Hindlimb muscle (tissue), 1 donor: ENCODE measurements around the gene SYNPR. TPM values are rescaled to one million over a fixed set of nuclear protein-coding genes. Genes with fewer than 3 reads are reported as not detected.
"Not testable (repeated sequence)": the region's sequence is repeated elsewhere in the genome, so short reads cannot be mapped to it uniquely, and the experiment has no call there.

Source experiments
- DNase-seq: peaks from one replicate; pipeline ENCODE4 v3.0.0-alpha.2; 2013
- polyA plus RNA-seq: library from polyadenylated mRNA; unstranded; fragments of 120-200 nt; gene quantifications from one replicate; pipeline ENCODE4 v1.2.1, GENCODE V29; 2013; ENCODE audit not compliant: insufficient read length

Gene SYNPR
- polyA plus RNA-seq, 1 donor: not detected

DNA sequence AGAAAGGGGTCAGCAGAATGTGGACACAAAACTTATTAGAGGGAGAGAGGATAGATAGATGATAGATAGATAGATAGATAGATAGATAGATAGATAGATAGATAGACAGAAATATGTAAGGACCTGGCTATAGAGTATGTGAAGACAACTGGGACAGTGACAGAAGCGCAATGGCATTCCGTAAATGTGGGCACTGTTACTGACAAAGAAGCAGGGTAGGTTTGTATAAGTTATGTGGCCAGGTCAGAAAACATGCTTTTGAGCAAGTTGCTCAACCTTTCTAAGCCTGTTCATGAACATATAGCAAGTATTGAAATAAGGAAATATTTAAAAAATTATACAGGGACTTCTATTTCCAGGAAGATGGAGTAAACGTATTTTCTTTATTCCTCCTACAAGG is 357.1 kb downstream of the SYNPR start:
- DNase-seq: no peak

DNA sequence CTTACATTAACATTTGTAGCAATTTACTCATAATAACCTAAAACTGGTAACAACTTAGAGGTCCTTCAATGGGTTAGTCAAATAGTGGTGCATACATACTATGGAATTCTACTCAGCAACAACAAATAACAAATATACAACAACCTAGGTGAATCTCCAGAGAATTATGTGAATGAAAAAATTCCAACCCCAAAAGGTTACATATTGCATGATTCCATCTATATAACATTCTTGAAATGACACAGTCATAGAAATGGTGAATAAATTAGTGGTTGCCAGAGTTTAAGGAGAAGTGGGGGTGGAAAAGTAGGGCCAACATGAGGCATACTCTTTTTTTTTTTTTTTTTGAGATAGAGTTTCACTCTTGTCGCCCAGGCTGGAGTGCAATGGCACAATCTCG is 361.7 kb downstream of the SYNPR start:
- DNase-seq: no peak

DNA sequence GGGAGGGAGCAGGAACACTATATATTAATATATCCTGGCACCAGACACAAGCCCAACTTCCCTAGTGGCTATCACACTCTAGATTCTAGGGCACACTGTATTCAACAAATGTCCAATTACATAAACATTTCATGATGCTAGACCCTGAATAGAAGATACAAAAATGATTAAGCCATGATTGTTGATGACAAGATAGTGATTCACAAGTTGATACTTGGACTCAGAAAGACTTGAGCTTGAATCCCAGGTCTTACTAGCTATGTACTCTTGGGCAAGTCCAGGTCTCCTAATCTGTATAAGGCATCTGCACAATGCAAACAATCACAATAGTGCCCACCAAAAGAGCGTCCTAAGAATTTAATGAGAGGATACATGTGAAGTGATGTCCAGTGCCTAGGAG is 364.4 kb downstream of the SYNPR start:
- DNase-seq: no peak

DNA sequence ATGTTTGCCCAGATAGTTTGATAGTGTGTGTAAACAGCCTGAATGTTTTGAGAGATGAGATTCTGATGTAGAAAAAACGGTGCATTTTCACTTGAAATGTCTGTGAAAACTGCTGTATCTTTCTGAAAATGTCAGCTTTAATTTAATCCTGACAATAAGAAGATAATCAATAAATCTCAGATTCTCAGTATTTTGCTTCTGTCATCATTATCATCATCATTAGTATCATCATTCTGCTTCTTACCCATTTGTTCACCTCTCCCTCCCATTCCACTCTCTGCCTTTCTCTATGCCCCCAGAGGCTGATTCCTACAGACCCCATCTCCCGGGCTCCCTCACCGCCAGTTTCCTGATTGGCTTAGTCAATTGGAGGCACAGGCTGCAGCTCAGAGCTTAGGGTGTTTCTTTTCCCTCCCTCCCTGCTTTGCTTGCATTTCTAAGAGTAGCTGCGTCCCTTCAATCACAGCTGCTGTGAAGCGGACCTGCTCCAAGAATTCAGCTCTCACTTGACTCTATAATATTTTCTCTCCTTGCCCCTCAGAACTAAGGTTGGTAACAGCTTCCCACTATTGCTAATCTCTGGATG is 366.2 kb downstream of the SYNPR start:
- no peak for DNase-seq

DNA sequence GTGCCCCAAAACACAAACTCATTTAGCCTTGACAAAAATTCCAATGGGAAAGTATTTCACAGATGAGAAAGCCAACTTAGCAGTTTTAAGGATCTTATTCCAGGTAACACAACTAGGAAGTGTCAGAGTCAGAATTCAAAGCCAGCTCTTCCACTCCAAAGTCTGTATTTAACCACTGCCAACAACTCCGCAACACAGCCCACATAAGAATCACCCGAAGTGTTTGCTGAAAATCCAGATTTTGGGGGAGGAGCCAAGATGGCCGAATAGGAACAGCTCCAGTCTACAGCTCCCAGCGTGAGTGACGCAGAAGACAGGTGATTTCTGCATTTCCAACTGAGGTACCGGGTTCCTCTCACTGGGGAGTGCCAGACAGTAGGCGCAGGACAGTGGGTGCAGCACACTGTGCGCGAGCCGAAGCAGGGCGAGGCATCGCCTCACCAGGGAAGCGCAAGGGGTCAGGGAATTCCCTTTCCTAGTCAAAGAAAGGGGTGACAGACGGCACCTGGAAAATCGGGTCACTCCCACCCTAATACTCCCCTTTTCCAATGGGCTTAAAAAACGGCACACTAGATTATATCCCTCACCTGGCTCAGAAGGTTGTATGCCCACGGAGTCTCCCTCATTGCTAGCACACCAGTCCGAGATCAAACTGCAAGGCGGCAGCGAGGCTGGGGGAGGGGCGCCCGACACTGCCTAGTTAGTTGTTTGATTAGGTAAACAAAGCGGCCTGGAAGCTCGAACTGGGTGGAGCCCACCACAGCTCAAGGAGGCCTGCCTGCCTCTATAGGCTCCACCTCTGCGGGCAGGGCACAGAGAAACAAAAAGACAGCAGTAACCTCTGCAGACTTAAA is 367.0 kb downstream of the SYNPR start:
- DNase-seq: not testable (repeated sequence)

DNA sequence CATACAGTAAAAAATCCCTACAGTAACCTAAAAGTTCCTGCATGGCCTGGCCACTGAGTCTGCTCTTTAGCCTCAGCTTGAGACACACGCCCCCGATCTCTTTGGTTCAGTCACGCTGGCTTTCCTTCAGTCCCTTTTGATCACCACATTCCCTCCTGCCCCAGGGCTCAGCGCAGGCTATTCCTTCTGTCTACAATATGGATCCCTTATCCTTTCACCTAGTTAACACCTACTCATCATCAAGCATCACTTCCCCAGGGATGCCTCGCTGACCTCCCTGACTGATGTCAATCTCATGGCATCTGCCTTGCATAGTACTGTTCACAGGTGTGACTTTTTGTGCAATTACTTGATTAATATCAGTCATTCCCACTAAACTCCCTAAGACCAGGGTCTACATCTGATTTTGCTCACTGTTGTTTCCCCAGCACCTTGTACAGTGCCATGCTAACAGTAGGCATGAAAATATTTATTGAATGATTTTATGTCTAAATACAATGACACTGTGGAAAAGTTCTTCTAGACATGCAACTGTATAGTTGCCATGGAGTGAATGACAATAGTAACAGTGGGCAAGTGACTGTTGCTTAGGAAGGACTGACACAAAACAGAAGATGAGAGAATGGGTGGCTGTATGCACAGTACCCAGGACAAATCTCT is 374.1 kb downstream of the SYNPR start, which contains the start of gene SNTN:
TSS of gene SNTN (plus strand) at position 610 of the 660 bp plus-strand sequence. CDS start at position 623, 13 bp downstream.
- no peak for DNase-seq

DNA sequence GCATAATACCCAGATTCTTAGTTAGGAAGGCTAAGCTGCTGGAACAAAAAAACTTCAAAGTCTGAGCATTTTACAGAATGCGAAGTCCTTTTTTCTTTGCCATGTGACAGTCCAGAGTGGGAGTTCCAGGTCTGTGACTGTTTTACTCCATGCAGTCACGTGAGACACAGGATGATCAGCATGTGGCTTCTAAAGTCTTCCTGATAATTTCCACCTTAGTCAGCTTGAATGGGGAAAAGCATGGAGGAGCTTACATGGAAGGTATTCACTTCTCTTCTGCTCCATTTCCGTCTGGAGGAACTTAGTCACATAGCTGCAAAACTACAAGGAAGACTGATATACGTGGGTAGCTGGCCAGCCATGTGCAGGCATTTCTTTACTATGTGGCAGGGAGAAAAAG is 376.1 kb downstream of the SYNPR start:
- DNase-seq: no peak

DNA sequence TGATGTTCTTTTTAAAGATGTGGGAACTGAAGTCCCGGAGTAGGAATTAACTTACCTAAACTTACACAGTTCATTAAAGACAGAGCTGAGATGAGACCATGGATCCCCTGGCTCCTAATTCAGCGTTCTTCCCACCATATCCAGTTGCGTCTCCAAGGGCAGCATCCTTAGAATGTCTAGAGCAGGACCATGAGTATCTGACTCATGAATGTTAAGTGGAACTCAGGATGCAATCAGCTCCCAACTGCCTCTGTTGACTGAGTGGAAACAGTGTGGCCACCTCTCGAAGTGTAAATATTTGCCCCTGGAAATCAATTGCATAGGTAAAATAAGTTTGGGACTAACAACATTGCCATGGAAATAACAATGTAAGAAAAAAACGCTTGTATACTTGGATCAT is 376.8 kb downstream of the SYNPR start:
- no peak for DNase-seq

DNA sequence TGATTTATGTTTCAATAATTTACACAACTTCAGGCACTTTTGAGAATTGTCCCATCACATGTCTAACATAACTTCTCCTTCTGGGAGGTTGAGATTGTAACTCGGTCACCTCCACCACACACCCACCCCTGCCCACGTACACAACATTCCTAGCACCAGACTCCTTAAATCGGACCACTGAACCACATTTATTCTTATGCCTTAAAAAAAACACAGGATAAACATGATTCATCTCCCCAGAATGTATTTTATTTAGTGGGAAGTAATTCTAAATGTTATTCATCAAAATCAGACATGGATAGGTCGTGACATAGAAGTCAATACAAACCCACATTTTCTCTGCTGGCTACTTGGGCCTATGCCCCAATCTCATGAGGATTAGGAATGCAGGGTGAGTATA is 377.4 kb downstream of the SYNPR start:
- no peak for DNase-seq

DNA sequence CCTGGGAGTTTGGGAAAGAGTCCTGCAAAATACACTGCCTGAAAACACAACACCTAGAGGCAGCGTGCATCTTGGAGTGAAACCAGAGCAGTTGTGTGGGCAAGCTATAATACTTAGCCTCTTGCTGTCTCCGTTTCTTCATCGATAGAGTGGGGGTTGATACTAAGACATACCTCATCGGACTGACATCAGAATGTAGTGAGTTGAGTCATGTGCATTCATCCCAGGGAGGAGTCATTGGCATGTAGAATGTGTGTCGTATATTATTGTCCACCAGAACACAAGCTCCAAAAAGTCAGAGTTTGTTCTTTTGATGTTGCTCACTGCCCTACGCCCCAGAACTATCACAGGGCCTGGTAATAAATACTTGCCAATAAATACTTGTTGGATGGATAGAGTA is 378.7 kb downstream of the SYNPR start:
- no peak for DNase-seq

DNA sequence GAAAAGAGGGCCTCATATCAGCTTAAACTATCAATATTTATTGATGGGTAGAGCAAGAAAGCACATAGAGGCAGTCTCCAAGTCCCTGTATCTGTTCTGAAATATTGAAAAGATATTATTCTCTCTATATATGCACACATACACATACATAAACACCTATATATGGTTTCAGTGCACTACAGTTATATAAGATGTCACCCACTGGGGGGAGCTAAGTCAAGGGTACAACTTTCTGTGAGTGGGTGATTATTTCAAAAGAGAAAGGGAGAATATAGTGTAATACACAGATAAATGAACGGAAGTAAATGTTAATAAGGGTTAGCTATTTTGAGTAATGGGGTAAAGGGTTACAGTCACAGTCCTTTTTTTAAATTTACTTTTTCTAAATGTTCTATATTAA is 383.1 kb downstream of the SYNPR start:
- no peak for DNase-seq

DNA sequence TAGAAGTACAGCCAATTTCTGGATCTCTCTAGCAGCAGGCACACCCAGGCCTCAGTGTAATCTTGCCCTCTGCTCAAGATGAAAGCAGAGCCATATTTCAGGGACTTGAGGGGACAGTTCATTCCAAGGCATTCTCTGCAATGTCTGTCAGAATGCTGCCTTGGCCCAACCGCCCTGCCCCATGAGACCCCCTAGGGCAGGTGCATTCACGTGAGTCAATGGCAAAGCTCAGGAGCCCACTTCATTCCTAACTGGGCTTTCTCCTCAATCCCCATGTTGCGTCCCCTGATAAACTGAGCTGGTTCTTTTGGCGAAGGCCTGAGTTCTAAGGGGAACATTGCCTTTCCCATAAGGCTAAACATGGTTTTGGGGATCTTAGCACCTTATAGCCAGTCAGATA is 383.9 kb downstream of the SYNPR start:
- DNase-seq: no peak

DNA sequence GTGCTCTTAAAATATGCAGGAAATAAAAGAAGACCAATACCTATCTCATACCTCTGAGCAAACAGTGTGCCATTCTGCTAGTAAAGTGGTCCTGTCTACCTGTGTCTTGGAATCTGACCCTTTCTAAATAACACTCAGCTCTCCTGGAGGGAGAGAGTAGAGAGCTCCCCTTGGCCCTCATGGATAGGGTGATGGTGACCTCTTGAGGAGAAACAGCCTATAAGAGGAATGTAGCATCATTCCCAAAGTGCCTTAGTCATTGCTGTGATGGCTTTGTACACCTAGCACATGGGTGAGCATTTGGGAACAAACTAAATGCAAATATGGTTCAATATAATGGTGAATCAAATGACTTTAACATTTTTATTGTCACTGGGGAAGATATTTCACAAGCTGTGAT is 384.4 kb downstream of the SYNPR start:
- no peak for DNase-seq
